SW480 (cell line): ENCODE results near the gene PCYT1A.
"Not testable (repeated sequence)": the region's sequence is repeated elsewhere in the genome, so short reads cannot be mapped to it uniquely, and the experiment has no call there.

Experiments used
- DNase-seq: peaks from one replicate; pipeline ENCODE4 v3.0.0-alpha.2; 2016; ENCODE audit warnings: low spot score

The PCYT1A gene

DNA sequence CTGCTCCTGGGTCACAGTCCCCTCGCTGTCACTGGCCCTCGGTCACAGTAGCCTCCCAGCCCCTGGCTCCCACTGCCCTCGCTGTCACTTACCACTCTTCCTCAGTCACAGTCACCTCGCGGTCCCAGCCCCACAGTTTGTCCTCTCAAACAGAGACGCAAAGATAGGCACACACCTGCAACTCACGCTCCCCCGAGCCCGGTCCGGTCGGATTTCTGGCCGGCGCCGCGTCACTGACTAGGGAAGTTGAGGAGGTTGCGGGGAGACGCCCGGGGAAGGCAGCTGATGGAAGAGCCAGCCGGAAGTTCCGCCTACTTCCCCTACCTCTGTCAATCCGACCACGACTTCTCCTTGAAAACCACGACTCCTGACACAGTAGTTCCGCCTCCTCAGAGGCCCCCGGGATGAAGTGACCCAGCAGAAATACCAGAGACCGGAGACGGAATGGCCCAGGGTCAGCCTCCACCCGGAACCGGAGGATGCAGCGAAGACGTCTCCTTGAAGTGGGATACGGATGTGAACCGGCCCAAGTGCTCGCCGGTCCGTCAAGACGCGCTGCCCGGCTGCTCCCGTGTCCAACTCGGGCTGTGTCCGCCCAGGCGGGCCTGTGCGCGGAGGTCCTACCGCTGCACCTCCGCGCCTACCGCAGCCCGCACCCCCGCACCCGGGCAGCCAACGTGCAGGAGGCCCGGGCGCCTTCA is at the start of gene PCYT1A:
PCYT1A (minus strand) TSS at position 287 of the 701 bp plus-strand sequence. CDS start 17,195 bp downstream, outside the sequence.
- DNase-seq, result peak; percentile 98

DNA sequence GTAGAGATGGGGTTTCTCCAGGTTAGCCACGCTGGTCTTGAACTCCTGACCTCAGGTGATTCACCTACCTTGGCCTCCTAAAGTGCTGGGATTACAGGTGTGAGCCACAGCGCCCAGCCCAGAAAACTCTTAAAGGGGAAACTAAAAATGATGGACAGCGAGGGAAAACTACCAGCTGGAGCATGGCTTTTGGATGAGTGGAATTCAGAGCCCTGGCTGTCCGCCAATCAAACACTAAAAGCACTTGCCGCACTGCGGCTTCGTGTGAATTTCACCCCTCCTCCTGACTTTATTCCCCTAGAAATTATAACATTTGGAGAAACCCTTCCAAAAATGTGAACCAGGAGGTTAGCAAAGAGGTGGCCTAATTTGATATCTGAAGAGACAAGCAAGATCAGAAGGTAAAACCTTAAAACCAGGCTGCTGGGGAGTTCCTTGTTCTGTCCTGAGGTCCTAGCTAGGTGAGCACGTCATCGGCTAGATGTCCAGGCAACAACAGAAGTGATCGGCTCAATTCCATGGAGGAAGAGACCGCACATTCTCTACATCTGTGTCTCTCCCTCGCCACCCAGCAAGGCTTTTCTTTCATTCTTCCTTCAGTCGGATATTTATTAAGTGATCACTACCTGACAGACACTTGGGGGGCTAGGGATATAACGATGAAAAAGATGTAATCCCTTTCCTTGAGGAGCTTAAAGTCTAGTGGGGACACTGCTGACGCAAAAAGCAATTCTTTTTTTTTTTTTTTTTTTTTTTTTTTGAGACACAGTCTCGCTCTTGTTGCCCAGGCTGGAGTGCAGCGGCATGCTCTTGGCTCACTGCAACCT is 49.0 kb upstream of the PCYT1A start:
- DNase-seq, result no peak

DNA sequence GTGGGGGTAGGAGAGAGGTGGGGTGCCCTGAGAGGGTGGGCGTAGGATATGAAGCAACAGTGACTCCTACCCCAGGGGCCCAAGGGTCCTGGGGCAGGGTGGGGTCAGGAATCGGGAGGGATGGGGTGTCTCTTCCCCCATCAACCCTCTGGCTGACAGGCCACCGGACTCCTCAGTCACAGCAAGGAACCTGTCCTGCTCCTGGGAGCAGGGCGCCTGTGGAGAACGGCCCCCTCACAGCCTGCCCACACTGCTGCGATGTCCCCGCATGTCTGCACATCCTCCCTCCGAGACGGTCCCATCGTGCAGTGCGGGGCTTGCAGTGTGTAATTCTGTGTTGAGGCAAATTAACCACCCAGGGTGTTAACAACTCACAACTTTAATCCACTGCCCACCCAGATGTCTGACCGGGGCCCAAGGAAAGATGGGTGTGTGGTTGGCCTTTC is 48.0 kb upstream of the PCYT1A start:
- DNase-seq, result no peak

DNA sequence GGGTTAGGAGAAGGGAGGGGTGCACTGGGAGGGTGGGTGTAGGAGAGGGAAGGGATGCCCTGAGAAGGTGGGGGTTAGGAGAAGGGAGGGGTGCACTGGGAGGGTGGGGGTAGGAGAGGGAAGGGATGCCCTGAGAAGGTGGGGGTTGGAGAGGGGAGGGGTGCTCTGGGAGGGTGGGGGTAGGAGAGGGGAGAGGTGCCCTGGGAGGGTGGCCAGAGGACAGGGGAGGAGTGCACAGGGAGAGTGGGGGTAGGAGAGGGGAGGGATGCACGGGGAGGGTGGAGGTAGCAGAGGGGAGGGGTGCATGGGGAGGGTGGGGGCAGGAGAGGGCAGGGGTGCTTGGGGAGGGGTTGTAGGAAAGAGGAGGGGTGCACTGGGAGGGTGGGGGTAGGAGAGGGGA is 47.5 kb upstream of the PCYT1A start:
- no peak for DNase-seq

DNA sequence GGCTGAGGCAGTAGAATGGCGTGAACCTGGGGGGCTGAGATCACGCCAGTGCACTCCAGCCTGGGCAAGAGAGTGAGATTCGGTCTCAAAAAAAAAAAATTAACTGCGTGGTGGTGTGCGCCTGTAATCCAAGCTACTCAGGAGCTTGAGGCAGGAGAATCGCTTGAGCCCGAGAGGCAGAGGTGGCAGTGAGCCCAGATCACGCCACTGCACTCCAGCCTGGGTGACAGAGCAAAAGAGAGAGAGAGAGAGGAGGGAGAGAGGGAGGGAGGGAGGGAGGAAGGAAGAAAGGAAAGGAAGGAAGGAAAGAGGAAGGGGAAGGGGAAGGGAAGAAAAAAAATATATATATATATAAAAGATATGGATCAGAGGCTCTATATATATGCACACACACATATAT is 44.6 kb upstream of the PCYT1A start:
- no peak for DNase-seq

DNA sequence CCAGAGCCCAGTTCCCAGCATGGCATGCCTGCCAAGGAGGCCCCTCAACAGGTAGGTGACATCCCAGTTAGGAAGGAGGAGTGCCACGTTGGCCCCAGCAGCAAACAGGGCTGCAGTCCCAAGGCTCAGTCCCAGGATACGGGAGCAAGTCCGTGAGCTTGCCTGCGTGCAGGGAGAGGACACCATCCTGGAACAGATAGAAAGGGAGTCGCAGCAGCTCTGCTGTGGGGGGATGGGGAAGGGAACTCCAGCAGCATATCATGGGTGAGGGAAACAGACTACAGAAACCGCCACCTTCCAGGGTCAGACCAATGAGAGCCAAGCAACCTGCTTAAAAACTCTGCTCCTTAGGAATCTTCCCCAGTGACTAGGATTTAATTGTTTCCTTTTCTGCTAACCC is 39.9 kb upstream of the PCYT1A start:
- DNase-seq, result no peak

DNA sequence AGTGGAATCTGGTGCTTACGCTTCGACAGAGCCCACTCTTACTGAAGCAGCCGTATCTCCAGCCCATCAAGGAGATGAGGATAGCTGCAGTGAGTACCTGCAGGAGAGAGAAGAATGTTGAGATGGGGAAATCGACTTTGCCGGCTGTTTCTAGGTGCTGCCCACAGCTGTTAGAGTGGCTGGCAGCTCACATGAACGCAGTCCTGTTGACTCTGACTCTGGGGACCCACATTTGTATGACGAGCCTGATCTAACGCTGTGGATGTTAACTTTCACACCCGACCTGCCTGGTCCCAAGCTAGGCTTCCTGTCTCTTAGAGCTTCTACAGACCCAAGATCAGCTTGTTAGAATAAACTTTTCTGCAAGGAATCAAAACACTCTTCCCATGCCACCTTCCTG is 39.4 kb upstream of the PCYT1A start:
- no peak for DNase-seq

DNA sequence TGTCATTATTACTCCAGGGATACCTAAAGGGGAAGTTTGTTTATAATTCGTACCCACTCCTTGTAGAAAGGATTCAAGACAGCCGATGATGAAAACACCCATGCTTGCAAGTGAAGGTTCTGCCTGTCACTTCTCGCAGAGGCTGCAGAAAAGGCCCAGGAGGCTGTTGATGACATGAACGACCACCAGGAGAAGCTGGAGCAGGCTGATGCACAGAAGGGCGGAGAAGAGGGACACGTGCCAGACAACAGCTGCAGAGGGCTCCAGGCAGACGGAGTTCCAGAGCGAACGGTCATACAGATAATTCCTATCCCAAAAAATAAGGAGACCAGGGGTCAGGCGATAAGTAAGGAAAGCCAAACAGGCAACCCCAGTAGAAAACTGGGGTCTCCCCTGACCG is 36.2 kb upstream of the PCYT1A start:
- no peak for DNase-seq

DNA sequence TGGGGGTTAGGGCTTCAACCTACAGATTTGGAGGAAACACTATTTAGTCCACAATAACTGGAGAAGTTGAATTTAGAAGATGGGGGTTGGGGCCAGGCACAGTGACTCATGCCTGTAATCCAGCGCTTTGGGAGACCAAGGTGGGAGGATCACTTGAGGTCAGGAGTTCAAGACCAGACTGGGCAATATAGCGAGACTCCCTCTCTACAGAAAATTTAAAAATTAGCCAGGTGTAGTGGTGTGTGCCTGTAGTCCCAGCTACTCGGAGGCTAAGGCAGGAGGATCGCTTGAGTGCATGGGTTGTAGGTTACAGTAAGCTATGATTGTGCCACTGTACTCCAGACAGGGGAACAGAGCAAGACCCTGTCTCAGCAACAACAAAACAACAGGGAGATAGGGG is 35.5 kb upstream of the PCYT1A start:
- DNase-seq, result no peak

DNA sequence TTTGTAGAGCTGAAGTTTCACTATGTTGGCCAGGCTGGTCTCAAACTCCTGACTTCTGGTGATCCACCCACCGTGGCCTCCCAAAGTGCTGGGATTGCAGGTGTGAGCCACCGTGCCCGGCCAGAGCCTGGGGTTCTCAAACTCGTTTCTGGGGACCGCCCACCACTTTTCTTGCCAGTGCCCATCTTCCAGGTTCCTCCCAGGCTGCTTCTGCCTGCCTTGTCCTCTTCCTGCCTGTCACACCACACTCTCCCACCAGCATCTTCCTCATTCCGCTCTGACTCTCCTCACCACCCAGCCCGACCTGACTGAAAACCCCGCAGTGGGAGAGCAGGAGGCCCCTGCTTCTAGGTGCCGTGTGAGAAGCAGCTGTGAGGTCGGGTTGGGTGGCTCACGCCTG is 33.6 kb upstream of the PCYT1A start:
- no peak for DNase-seq

DNA sequence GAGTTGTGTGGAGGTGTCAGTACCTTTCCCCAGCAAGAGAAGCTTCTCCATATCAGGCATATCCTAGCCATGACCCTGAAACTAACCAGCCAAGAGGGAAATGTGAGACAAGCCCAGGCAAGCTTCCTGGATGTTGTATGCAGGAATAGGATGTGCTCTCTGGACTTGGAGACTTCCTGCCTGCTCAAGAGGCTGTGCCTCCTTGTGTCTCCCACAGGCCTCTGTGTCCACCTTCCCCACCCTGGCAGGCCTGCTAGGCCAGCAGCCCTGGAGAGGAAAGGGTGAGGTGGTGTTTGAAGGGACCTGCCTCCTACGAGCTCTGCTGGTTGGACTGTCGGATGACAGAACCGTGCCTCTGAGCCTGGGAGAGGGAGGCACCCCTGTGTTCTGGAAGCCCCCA is 32.6 kb upstream of the PCYT1A start:
- DNase-seq, result no peak

DNA sequence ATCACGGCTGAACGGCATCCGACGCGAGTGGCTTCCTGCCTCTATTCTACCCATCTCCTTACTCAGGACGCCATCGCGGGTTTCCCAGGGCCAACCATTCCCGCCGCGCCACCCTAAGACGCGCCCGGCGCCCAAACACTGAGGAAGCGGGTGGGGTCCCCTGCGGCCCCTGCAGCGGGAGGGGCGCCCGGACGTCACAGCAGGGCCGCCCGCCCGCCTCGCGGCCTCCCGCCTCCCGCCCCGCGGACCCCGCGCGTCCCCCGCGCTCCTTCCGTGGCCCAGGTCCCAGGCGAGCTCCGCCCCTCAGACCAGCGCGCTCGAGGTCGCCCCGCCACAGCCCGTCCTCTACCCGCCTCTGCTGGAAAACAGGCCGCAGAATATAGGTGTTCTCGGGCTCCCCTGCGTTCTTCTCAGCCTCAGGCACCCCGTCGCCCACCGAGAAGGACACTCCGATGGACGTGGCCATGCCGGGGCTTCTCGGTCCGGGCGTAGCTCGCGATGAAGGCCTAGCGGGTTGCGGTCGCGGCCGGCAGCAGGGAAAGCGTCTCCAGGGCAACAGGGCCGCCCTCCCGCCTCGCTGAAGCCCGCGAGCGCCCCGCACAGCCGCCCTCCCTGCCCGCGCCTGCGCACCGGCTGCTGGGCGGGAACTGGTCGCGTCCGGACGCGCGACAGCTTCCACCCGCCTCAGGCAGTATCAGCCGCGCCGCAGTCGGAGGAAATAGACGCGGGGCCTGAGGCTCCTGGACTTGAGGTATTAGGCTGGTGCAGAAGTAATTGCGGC is 30.4 kb upstream of the PCYT1A start, which contains the start of gene DYNLT2B:
DYNLT2B (minus strand) TSS at position 554 of the 781 bp plus-strand sequence; CDS start at position 466, 88 bp downstream.
- DNase-seq, result peak; percentile 89

DNA sequence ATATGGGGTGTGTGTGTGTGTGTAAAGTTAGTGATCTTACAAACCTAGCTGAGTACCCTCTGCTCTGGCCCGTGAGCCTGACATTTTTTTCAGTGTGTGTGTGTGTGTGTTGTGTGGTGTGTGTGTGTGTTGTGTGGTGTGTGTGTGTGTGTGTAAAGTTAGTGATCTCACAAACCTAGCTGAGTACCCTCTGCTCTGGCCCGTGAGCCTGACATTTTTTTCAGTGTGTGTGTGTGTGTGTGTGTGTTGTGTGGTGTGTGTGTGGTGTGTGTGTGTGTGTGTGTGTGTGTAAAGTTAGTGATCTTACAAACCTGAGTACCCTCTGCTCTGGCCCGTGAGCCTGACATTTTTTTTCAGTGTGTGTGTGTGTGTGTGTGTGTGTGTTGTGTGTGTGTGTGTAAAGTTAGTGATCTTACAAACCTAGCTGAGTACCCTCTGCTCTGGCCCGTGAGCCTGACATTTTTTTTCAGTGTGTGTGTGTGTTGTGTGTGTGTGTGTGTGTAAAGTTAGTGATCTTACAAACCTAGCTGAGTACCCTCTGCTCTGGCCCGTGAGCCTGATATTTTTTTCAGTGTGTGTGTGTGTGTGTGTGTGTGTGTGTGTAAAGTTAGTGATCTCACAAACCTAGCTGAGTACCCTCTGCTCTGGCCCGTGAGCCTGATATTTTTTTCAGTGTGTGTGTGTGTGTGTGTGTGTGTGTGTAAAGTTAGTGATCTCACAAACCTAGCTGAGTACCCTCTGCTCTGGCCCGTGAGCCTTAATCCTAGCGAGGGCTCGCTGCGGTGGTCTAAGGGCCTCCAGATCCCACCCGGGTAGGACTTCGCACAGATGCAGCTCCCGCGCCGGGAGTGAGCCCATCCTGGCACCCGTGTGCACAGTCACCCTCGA is 29.5 kb upstream of the PCYT1A start:
- DNase-seq, result not testable (repeated sequence)

DNA sequence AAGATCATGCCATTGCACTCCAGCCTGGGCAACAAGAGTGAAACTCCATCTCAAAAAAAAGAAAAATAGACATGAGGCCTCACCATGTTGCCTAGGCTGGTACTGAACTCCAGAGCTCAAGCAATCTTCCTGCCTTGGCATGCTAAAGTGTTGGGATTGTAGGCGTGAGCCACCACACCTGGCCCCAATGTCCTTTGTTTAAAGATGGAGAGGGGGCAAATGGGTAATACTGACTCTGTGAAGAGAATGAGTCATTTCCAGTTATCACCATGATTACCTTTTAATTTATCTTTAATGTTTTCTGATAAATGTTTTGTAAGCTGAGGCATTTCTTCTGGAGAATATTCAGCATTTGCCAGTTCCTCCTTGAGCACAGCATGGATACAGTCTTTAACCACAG is 28.3 kb upstream of the PCYT1A start:
- no peak for DNase-seq

DNA sequence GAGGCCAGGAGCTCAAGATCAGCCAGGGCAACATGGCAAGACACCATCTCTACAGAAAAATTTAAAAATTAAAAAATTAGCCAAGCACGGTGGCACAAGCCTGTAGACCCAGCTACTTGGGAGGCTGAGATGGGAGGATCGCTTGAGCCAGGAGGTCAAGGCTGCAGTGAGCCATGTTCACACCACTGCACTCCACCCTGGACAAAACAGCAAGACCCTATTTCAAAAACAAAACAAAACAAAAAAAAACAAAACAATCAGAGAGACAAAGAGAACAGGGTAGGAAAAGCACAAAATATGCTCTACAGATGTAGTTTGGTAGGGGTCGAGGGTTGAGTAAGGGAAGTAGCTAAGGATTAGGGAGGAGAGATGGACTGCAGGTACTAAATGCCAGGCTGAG is 27.1 kb upstream of the PCYT1A start:
- no peak for DNase-seq

DNA sequence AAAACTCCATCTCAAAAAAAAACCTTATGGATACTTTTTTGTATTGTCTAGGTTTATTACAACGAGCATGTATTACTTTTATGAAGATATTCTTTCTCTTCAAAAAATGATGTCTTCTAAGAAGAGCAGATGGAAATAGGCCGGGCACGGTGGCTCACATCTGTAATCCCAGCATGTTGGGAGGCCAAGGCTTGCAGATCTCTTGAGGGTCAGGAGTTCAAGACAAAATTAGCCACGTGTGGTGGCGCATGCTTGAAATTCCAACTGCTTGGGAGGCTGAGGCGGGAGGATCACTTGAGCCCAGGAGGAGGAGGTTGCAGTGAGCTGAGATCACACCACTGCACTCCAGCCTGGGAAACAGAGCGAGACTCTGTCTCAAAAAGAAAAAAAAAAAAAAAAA is 26.6 kb upstream of the PCYT1A start:
- not testable (repeated sequence) for DNase-seq

DNA sequence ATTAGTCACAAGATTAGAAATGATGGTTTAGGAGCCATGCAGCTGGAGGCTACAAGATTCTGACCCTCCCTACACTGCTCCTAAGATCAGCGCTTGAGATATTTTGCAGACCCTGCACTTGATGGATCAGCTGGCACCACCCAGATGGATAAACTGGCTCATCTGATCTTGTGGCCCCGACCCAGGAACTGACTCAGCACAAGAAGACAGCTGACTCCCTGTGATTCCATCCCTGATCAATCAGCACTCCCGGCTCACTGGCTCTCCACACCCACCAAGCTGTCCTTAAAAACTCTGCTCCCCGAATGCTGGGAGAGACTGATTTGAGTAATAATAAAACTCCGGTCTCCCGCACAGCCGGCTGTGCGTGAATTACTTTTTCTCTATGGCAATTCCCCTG is 15.4 kb upstream of the PCYT1A start:
- not testable (repeated sequence) for DNase-seq

DNA sequence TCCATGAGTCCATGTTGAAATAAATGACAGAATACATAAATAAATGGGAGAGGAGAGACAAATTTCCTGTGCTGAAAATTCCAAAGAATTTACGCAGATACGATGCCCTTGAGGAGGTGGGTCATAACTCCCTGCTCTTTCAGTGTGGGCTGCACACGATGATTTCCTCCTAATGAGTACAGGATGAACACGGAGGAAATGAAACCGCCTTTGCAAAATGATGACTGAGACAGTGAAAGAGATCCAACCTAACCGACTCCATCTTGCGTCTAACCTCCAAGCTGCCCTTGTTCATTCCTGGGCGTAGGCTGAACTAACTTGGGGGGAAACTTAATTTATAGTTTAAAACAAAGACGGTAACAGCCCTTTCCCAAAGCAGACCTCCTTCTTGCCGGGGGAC is 15.0 kb upstream of the PCYT1A start:
- DNase-seq, result not testable (repeated sequence)

DNA sequence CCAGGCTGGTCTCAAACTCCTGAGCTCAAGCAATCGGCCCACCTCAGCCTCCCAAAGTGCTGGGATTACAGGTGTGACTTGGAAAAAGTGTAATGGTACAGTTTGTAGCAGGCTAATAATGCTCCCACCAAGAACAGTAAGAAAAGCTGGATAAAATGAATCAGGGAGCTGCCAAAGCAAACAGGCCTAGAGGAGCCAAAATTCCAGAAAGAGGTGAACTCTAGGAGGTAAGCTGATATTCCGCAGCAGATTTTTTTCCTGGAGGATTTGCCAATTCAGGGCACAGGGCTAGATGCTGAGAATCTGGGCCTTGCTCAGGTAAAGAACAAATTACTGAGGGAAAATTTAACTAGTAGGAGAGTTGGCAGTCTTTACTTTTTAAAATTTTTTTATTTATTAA is 11.0 kb upstream of the PCYT1A start:
- DNase-seq, result no peak

DNA sequence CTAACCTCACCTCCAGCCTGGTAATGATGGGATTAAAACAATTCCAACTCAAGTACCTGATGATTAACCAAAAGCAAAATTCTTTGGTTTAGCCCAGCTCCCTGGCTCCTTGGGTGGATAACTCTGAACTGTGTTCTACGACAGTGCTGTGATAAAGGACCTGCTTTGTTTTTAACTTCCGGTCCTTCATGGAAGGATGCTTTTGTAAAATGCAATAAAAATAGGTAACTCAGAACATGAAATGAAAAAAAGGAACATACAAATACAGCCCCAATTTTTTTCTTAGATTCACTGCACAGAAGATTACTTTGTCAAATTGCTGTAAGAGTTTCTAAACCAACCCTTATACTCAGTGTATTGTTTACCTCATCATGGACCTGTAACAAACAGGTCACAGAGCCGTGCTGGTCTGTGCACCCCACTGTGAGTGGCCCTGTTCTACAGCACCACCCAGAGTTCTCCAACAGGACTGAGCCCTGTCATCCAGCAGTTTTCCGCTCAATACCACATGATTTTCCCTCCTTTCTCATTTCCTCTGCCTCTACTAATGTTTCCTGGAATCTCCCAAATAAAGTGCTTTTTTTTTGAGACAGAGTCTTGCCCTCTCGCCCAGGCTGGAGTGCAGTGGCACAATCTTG is 4.9 kb upstream of the PCYT1A start:
- DNase-seq, result no peak

DNA sequence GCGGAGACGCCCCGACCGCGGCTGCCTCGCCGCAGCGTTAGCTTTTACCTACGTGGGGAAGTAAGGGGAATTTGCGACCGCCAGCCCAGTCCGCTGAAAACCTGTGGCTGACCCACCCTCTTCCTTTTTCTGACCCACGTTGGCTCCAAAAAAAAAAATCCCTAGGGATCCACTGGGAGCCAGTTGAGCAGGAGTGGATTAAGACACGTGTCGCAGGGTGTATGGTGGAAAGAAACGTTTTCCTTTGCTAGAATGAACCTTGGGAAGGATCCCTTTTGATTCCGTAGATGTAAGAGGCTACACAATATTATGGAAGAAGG is 575 bp upstream of the PCYT1A start:
- DNase-seq, result peak; percentile 59
